GM18502 (cell line): Measurements from ENCODE around the gene PTGR3.
"Not testable (repeated sequence)": the region's sequence is repeated elsewhere in the genome, so short reads cannot be mapped to it uniquely, and the experiment has no call there.

Experiments
- ATAC-seq: cut with Tn5 transposase; IDR thresholded peaks from one replicate; pipeline ENCODE4 v1.9.1; 2021; ENCODE audit warnings: mild to moderate bottlenecking; ENCODE audit not compliant: unreplicated experiment, poor library complexity

PTGR3 gene

DNA sequence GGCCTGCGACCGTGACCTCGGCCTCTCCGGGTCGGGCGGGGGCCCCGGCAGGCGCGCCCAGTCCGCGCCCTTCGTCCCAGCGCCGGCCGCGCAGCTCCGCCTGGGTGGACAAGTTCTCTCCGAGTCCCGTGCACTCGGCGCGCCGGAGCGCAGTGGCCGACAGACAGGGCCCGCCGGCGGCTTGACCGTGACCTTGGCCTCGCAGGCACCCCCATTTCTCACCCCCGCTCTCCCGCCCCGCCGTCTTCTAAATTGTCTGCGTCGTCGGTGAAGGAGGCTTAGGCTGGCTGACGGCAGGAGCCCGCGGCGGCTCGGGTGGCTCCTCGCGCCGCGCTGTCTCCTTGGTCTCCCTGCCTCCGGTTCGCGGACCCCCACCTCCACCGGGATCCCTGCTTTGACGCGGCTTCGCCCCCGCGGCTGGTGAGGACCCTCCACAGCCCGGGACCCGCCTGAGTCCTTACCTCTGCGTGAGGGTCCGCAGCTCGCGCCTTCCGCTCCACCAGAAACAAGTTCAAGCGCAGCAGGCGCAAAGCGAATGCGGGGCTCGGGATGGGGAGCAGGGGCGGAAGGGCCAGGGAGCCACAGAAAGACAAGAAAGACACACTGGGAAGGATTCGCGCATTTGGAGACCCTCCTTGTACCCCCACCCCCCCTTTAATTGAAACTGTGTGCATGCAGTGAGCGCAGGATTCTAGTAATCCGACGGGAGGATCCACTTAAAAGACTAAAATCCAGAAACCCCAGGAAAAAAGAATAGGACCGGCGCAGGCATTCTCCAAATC, 4.0 kb downstream of the PTGR3 start:
- no peak for ATAC-seq

DNA sequence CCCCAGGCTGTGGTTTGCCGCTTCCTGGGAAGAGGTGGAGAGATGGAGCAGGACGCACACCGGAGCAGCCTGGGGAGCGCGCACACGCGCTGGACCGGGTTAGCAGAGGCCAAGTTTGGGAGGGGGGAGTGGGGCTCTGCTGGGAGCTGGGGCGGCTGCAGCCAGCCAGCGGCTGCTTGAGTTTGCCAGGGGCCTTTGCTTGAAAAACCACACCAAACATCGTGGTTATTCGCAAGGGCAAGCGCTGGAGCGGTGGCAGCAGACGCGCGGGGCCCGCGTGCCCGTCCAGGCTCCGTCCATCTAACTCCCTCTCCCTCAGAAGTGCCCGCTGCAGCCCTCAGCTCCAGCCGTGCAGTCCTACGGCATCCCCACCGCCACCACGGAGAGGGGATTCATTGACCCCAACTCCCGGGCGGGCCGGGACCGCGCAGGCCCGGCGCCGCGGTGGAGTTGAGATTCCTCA, 4.6 kb downstream of the PTGR3 start:
- ATAC-seq = no peak

DNA sequence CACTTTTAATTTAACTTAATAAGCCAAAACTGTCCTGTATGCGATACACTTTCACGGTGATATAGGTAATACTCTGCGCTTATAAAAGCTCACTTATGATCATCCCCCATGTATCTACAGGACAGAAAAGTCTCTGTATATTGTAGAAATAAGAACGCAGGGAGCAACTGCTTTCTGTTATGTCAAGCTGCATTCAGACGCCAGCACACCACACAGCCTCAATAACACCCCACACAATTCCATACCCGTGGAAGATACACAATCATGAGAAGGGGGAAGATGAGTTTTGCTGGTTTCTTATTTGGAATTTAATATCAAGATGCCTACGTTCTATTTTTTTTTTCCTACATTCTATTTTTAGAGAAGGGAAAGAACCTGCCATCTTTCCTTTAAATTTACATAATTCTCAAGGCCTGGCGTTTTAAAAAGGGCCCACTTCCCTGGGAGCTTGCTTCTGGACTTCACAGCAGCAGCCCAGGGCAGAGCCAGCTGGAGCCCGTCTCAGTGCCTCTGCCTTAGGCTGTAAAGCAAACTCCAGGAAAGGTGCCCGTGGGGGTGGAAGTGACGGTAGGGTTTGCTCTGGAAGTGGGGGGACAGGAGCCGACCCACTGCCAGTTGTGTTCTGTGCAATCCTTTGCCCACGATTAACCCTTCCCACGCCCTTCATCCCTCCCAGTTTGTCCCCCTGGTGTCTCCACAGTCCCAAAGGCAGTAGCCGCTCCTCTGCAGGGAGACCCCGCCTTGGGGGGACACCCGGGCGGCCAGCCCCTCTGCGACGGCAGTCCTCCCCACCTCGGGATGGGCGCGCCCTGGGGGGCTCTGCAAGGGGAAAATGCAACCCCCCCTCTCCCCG, 5.3 kb downstream of the PTGR3 start:
- ATAC-seq = no peak

GRCh38 chr18:75202696-75203365, 6.1 kb downstream of the PTGR3 start:
- no peak for ATAC-seq

DNA sequence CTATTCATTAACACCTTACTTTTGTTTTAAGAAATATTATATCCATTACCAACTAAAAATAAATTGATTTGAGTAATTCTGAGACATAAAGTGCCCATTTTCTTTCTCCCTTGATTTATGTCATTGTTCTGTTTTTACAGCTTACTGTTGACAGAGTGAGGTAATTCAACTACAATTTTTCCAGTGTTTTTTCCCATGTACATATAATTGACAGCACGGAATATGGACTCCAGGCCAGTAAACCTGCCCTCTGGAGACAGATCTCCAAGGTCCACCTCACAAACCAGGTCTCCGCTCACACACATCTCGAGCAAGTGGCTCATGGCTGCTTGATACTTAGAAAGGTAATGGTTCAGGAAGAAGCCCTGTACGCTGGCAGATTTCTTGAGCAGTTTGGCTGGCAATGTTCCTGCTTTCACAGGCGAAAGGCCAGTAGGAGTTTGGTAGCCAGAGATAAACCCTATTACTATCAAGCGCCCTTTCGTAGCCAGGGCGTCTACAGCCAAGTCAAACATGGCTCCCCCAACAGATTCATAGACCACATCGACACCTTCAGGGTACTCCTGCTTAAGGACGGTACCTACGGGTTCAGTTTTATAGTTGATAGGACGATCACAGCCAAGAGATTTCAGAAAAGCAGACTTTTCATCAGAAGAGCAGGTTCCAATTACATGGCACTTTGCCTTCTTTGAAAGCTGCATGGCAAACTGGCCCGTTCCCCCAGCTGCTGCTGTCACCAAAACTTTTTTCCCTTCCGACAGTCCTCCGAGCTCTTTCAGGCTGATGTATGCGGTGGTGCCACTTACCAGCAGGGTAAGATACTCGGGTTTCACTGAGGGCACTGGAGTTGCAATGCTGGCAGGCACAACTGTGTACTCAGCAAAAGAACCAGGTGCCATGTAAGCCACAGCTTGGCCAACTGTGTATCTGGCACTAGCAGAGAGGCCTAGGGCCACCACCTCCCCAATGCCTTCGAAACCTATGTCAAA, 7.4 kb downstream of the PTGR3 start:
- no peak for ATAC-seq

DNA sequence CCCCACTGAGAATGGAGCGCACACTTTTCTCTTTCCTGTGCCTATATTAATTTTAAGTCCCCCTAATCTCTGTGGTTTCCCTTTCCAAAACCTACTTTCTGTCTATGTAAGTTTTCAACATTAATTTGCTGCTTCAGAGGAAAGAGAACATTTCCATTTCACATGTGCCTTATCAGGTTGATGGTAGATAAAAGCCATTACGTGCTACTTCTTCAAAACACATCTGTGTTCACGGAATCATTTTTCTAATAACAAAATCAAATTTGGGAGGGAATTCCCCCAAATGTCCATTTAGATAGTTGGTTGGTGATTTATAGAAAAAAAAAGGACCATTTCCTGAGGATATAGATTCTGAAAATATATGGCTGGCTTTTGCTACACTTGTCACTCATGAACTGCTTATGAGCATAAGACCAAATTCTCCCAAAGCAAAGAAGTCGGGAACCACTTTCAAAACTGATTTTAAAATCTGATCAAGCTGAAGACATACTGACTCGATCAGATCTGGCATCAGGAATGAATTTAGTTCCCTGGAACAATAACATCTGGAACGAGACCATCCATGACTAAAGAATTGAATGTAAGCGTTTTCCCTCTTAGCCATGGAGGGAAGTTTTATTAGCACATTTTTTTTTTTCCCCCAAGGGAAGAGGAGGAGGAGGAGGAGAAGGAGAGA, 8.2 kb downstream of the PTGR3 start:
- no peak for ATAC-seq

DNA sequence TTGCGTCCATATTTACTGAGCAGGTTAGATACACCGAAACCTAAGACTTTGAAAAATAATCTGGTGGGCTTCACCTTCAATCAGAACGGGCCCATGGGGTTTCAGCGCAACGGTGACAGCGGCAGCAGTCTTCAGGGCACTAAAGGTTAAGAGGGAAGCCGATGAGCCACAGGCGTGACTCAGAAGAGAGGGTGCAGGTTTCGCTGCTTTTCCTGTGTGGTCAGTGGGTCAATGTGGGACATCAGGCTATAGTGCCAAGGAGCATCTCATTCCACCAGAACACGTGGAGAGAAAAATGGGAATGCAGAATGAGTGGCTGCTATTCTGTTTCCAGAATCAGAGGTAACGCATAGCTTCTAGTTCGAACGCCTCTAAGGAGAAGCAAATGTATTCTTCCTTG, 8.9 kb downstream of the PTGR3 start:
- no peak for ATAC-seq

DNA sequence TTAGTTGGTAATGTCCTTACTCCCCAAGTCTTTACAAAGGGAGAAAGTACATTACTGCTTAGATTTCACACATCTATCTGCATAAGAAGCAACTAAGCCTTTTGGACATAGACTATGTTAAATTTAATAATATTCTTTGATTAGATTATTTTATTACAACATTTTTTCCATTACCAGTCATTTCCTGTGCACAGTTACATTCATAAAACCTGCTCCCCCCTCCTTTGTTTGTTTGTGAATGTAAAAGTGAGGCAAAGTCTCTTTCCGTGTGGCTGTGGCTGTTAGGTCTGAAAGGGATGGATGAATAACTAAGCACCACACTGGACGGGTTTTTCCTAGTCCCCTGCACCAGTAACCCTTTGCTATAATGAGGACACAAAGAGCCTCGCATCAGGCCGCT, 9.6 kb downstream of the PTGR3 start:
- no peak for ATAC-seq

DNA sequence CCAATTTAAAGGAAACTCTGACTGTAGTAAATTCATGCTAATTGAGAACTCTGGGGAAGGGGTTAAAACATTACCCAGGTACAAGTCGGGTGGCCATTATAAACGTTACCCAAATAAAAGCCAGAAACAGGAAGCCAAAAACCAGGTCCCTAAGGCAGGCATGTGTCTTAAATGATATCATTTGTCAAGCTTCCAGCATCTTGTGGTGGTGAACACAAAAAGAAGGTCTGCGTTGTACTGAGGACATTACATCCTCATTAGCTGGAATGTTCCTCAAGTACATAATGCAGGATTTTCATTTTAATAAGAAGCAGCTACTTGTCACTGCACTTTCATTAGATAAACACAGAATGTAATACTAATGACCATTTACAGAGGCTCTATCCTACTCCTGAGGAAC, 10.9 kb downstream of the PTGR3 start:
- no peak for ATAC-seq

- ATAC-seq = no peak
Observed at GRCh38 chr18:75192899-75193298, 16.0 kb downstream of the PTGR3 start.

GRCh38 chr18:75189696-75190095, 19.2 kb downstream of the PTGR3 start:
- no peak for ATAC-seq

GRCh38 chr18:75187702-75188101, 21.2 kb downstream of the PTGR3 start:
- ATAC-seq = not testable (repeated sequence)

DNA sequence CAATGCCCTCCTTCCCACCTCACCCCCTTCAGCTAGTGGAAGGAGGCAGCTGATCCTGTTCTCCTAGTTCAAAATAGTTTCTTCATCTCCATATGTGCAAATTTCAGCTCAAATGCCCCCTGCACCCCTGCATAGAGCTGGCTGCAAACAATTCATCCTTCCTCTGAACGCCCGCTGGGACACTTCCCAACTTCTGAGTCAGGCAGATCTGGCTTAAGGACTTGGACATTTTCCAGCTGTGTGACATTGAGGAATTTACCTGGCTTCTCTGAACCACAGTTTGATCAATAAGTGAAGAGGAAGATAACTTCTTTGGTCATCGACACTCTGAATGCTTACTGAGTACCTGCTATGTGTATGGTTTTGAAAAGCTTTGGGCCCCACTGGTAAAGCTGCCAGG, 23.5 kb downstream of the PTGR3 start:
- no peak for ATAC-seq

DNA sequence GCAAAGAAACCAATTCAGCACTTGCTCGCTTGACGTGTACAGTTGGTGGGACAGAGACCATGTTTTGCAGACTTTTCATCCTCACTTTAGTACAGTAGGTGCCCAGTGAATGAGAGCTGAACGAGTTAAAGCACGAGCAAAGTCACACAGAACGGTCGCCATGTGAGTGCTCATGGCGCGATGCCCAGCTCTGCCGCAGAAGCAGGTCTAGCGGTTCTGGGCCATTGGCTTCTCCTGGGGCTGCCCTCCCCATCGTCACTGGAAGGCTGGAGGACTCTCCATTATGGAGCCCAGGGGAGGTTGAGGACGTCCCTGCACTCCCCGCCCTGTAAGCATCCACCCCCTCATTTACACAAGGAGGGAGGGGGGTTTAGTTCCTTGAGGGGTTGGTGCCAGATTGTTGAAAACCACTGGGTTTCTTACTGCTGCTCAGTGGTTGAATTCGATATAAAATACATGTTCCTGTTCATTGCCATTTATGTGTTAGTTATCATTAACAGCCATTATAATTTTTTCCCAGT, 24.9 kb downstream of the PTGR3 start:
- no peak for ATAC-seq

DNA sequence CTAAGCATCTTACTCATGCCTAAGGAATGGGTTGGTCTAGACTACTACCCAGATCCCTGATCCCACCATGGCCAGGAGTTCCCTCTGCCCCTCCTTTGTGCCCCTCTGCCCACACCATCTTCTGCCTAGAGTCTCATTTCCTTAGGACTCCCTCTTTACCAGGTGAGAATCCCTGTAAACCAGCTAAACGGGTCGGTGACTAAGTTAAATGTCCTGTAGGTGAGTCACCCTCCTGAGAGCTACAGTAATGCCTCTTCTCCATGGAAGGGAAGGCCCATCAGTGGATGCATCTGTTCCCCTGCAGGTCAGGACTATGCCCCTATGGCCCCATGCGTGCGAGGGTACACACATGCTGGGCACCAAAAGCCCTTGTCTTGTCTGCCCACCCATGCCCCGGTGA, 25.4 kb downstream of the PTGR3 start:
- ATAC-seq = no peak

DNA sequence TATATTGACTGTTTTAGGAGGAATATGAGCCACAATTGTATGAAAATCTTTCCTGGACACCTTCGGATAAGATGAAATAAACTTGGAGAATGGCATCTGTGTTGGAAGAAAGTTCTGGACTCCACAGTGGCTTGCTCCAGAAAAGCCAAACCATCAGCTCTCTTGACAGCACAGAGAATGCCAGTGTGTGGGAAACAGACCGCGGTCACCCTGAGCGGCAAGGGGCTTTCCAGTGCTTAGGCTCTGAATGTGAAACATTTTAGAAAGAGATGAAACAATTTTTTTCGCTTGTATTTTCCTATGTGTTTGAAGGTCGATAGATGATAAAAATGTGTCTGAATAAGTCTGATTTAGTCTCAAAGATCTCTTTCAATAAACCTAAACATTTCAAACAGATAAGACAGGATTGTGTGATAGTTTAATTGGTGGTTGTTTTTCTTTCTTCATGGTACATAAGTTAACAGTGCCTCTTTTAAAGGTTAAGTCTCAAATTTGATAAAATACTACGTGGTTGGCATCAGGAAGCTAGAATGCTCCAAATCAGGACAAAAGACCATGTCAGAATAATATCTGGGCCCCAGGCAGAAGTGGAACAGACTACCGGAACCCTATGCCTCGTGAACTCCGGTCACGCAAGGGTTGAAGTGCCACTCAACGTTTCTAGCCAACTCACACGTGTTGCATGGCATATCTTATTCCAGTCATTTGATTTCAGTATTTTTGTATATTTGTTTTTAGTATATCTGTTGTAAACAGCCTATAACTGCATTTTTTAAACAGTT, 28.9 kb downstream of the PTGR3 start:
- ATAC-seq = no peak

DNA sequence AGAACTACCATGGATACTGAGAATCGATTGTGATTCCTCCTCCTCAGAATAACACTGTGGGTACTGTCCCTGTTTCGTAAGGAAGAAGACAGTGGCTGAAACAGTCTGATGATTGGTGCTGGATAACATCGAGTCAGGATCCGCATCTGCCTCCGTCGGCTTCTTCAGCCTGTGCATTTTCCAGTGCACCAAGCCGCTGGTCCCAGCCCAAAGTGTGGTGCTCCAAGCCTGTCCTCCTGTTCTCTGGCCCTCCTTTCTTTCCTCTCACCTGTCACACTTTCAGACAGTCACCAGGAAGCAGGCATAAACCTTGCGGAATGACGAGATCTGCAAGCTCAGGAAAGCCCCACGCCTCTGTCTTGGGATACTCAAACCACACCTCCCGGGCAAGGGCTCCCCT, 30.6 kb downstream of the PTGR3 start:
- no peak for ATAC-seq

- ATAC-seq = no peak
Observed at GRCh38 chr18:75176849-75177248, 32.1 kb downstream of the PTGR3 start.
